ENCODE data around the gene RAB20.

GRCh38 chr13:110551284-110551683, 10.2 kb downstream of the RAB20 start:
- no peak for TF ChIP-seq CTCF (optimal IDR thresholded peaks at IDR 0.05 in 1 of 3, IDR thresholded peaks at IDR 0.05 in 1 of 3, conservative IDR thresholded peaks at IDR 0.05 in 1 of 3; ENCODE audit: extremely low read depth in 1 of 3, insufficient read depth in 2 of 3, low read length in 3 of 3)
- TF ChIP-seq EZH2 (IDR thresholded peaks at IDR 0.05; ENCODE audit: low read length), result no peak

All from keratinocyte (primary cell).